GM11168 (cell line): ENCODE measurements around the gene FMO5.
"Not testable (repeated sequence)": the region's sequence is repeated elsewhere in the genome, so short reads cannot be mapped to it uniquely, and the experiment has no call there.

Experiments
- in situ Hi-C: fragments of 300-500 bp; cut with MboI; formaldehyde crosslinking; loops from one replicate; pipeline ENCODE4 v1.12.0; 2022; ENCODE audit warnings: low sequenced_read_pairs; ENCODE audit not compliant: unreplicated experiment

The FMO5 gene

GRCh38 chr1:147241934-147242448, 16.9 kb upstream of the FMO5 start:
- in situ Hi-C loops = no loop called here

GRCh38 chr1:147240131-147240721, 15.1 kb upstream of the FMO5 start:
- in situ Hi-C loops = not testable (repeated sequence)

GRCh38 chr1:147238925-147239820, 14.0 kb upstream of the FMO5 start:
- in situ Hi-C loops = no loop called here

GRCh38 chr1:147238053-147238902, 13.1 kb upstream of the FMO5 start:
- in situ Hi-C loops = no loop called here

- in situ Hi-C loops = no loop called here
Observed at GRCh38 chr1:147236959-147237791, 12.0 kb upstream of the FMO5 start.

GRCh38 chr1:147236448-147236847, 11.3 kb upstream of the FMO5 start:
- in situ Hi-C loops = no loop called here

GRCh38 chr1:147235822-147236221, 10.7 kb upstream of the FMO5 start:
- in situ Hi-C loops = no loop called here

GRCh38 chr1:147233903-147234302, 8.8 kb upstream of the FMO5 start:
- in situ Hi-C loops = not testable (repeated sequence)

- in situ Hi-C loops = not testable (repeated sequence)
Observed at GRCh38 chr1:147231032-147231431, 5.9 kb upstream of the FMO5 start.

GRCh38 chr1:147223740-147224615, 1.2 kb downstream of the FMO5 start:
- in situ Hi-C loops = no loop called here

GRCh38 chr1:147218606-147219005, 6.5 kb downstream of the FMO5 start:
- in situ Hi-C loops = no loop called here

- in situ Hi-C loops = no loop called here
Observed at GRCh38 chr1:147217141-147217540, 8.0 kb downstream of the FMO5 start.

GRCh38 chr1:147216124-147216523, 9.0 kb downstream of the FMO5 start:
- in situ Hi-C loops = no loop called here

- in situ Hi-C loops = no loop called here
Observed at GRCh38 chr1:147215540-147215916, 9.6 kb downstream of the FMO5 start.

- in situ Hi-C loops = no loop called here
Observed at GRCh38 chr1:147214842-147215539, 10.1 kb downstream of the FMO5 start.

GRCh38 chr1:147214325-147214724, 10.8 kb downstream of the FMO5 start:
- in situ Hi-C loops = no loop called here

- in situ Hi-C loops = no loop called here
Observed at GRCh38 chr1:147213271-147213670, 11.9 kb downstream of the FMO5 start.

- in situ Hi-C loops = no loop called here
Observed at GRCh38 chr1:147211577-147211976, 13.6 kb downstream of the FMO5 start.
